IPS DF 6.9 (cell line): ENCODE results near the gene CD36.

Source experiments
- DNase-seq: peaks from one replicate; pipeline ENCODE4 v3.0.0-alpha.2; 2013; ENCODE audit warnings: low read depth, low spot score
- H3K27ac ChIP-seq: one replicate; pipeline ENCODE4 v1.5.1; 2013; ENCODE audit warnings: low read length, control low read depth
- H3K27me3 ChIP-seq: 2 replicates; pipeline ENCODE4 v1.6.1; 2013; ENCODE audit warnings: mild to moderate bottlenecking, low read length; ENCODE audit not compliant: control insufficient read depth, insufficient read depth
- H3K36me3 ChIP-seq: 2 replicates; pipeline ENCODE4 v1.6.1; 2013; ENCODE audit warnings: low read length; ENCODE audit not compliant: control insufficient read depth, insufficient read depth
- H3K4me1 ChIP-seq: 2 replicates; pipeline ENCODE4 v1.6.1; 2013; ENCODE audit warnings: low read length; ENCODE audit not compliant: control insufficient read depth, insufficient read depth
- H3K4me3 ChIP-seq: 2 replicates; pipeline ENCODE4 v1.5.1; 2013; ENCODE audit warnings: mild to moderate bottlenecking, low read length
- H3K9me3 ChIP-seq: 2 replicates; pipeline ENCODE4 v1.6.1; 2013; ENCODE audit warnings: low read length, inconsistent platforms; ENCODE audit not compliant: control insufficient read depth, insufficient read depth
- WGBS: extraction: QIAGEN DNeasy Blood & Tissue Kit; methylation state at CpG from one replicate; pipeline ENCODE4 v1.1.7; 2013; ENCODE audit warnings: mixed read lengths, missing lambda C conversion rate; ENCODE audit not compliant: insufficient read length, insufficient coverage; 5-methylcytosine and 5-hydroxymethylcytosine counted together

CD36 gene

GRCh38 chr7:80699045-80699638 is 60.7 kb downstream of the CD36 start:
- no peak for DNase-seq
- Histone ChIP-seq H3K4me1 (no peaks in the 10 kb centered on the region), H3K27me3 (no peaks in the 10 kb centered on the region), H3K27ac (no peak overlapping the region), H3K9me3 (no peaks in the 10 kb centered on the region), H3K36me3 (no peaks in the 10 kb centered on the region), H3K4me3 (no peak overlapping the region)
- WGBS = no CpG with 5 or more reads among the region's 5 CpGs

- DNase-seq = no peak
- Histone ChIP-seq H3K27me3 (no peaks in the 10 kb centered on the region), H3K36me3 (no peaks in the 10 kb centered on the region), H3K4me1 (no peaks in the 10 kb centered on the region), H3K27ac (no peak overlapping the region), H3K9me3 (no peaks in the 10 kb centered on the region), H3K4me3 (no peak overlapping the region)
- no CpG with 5 or more reads among the region's 4 CpGs for WGBS
These were observed 61.3 kb downstream of the CD36 start for GRCh38 chr7:80699721-80700256.

GRCh38 chr7:80703272-80703671 is 64.8 kb downstream of the CD36 start:
- no peaks in the 10 kb centered on the region for H3K9me3 ChIP-seq
- no peaks in the 10 kb centered on the region for H3K36me3 ChIP-seq
- no peak overlapping the region for H3K27ac ChIP-seq
- no peaks in the 10 kb centered on the region for H3K4me1 ChIP-seq
- no peaks in the 10 kb centered on the region for H3K27me3 ChIP-seq
- no peak overlapping the region for H3K4me3 ChIP-seq
- DNase-seq = no peak
- WGBS = no CpG with 5 or more reads among the region's 1 CpG

- DNase-seq = no peak
- WGBS = no CpG with 5 or more reads among the region's 2 CpGs
- Histone ChIP-seq H3K4me3 (no peak overlapping the region), H3K4me1 (no peaks in the 10 kb centered on the region), H3K9me3 (no peaks in the 10 kb centered on the region), H3K36me3 (no peaks in the 10 kb centered on the region), H3K27ac (no peak overlapping the region), H3K27me3 (no peaks in the 10 kb centered on the region)
These were observed 66.8 kb downstream of the CD36 start for GRCh38 chr7:80705130-80705781.

- Histone ChIP-seq H3K4me3 (no peak overlapping the region), H3K4me1 (peaks cover 1% of the 10 kb centered on the region; the same call in 1 of the 2 replicates), H3K27ac (no peak overlapping the region), H3K36me3 (no peaks in the 10 kb centered on the region), H3K9me3 (no peaks in the 10 kb centered on the region), H3K27me3 (no peaks in the 10 kb centered on the region)
- DNase-seq = no peak
- 100% methylated on average over 1 of the region's 1 CpG for whole genome bisulfite sequencing
These were observed 68.9 kb downstream of the CD36 start for GRCh38 chr7:80707318-80707717.

- no peak overlapping the region for H3K4me3 ChIP-seq
- no CpG with 5 or more reads among the region's 2 CpGs for WGBS
- no peaks in the 10 kb centered on the region for H3K9me3 ChIP-seq
- H3K27me3 ChIP-seq = no peaks in the 10 kb centered on the region
- no peak overlapping the region for H3K27ac ChIP-seq
- peaks cover 1% of the 10 kb centered on the region; the same call in 1 of the 2 replicates for H3K4me1 ChIP-seq
- H3K36me3 ChIP-seq = no peaks in the 10 kb centered on the region
- DNase-seq = no peak
These were observed 69.7 kb downstream of the CD36 start for GRCh38 chr7:80708123-80708522.

GRCh38 chr7:80711531-80711930 is 73.1 kb downstream of the CD36 start:
- DNase-seq = no peak

GRCh38 chr7:80719261-80719660 is 80.8 kb downstream of the CD36 start:
- no CpG with 5 or more reads among the region's 3 CpGs for WGBS
- Histone ChIP-seq H3K27me3 (no peaks in the 10 kb centered on the region), H3K4me1 (peaks cover 1% of the 10 kb centered on the region; the same call in 1 of the 2 replicates), H3K36me3 (no peaks in the 10 kb centered on the region), H3K27ac (no peak overlapping the region), H3K9me3 (no peaks in the 10 kb centered on the region), H3K4me3 (no peak overlapping the region)
- no peak for DNase-seq

More at GRCh38 chr7:80711531-80711930, 73.1 kb downstream of the CD36 start:
- WGBS = no CpG with 5 or more reads among the region's 2 CpGs
- Histone ChIP-seq H3K9me3 (no peaks in the 10 kb centered on the region), H3K36me3 (no peaks in the 10 kb centered on the region), H3K27me3 (no peaks in the 10 kb centered on the region), H3K27ac (no peak overlapping the region), H3K4me1 (peaks cover 1% of the 10 kb centered on the region; the same call in 1 of the 2 replicates), H3K4me3 (no peak overlapping the region)

- H3K4me3 ChIP-seq = no peak overlapping the region
- DNase-seq = no peak
- H3K4me1 ChIP-seq = peaks cover 1% of the 10 kb centered on the region; the same call in 1 of the 2 replicates
- H3K27me3 ChIP-seq = no peaks in the 10 kb centered on the region
- H3K27ac ChIP-seq = no peak overlapping the region
- no CpG with 5 or more reads among the region's 3 CpGs for WGBS
- H3K9me3 ChIP-seq = no peaks in the 10 kb centered on the region
- H3K36me3 ChIP-seq = no peaks in the 10 kb centered on the region
These were observed 81.7 kb downstream of the CD36 start for GRCh38 chr7:80720146-80720545.

GRCh38 chr7:80721883-80722615 is 83.6 kb downstream of the CD36 start:
- Histone ChIP-seq H3K4me1 (peaks cover 1% of the 10 kb centered on the region; the same call in 1 of the 2 replicates), H3K27me3 (no peaks in the 10 kb centered on the region), H3K4me3 (no peak overlapping the region), H3K9me3 (no peaks in the 10 kb centered on the region), H3K36me3 (no peaks in the 10 kb centered on the region), H3K27ac (no peak overlapping the region)
- whole genome bisulfite sequencing = no CpG with 5 or more reads among the region's 3 CpGs
- no peak for DNase-seq
